Ovary (tissue), 3 donors: ENCODE measurements around the gene UBE3C.

Experiments used
- EP300 ChIP-seq: sonication (generic); formaldehyde crosslinking; IDR thresholded peaks from one replicate; pipeline ENCODE4 v1.6.1; 2017; ENCODE audit warnings: antibody characterized with exemption
- POLR2A ChIP-seq: fragments of 450-650 bp; IDR thresholded peaks from one replicate; pipeline ENCODE4 v1.6.1; 2017; ENCODE audit warnings: antibody characterized with exemption, mild to moderate bottlenecking, moderate library complexity
- TF ChIP-seq, protein P1 (sequence below), 3 donors: fragments of 450-650 bp in 2 of 3; fragments of 200-600 bp in 1 of 3; IDR thresholded peaks; one replicate each; pipeline versions ENCODE4 v1.5.1 to v1.8.0; 2016 to 2022; ENCODE audit warnings: antibody characterized with exemption in 3 of 3, mild to moderate bottlenecking in 1 of 3
- donor health status: DM: no; HTN: no; CAD: no.

DNA sequence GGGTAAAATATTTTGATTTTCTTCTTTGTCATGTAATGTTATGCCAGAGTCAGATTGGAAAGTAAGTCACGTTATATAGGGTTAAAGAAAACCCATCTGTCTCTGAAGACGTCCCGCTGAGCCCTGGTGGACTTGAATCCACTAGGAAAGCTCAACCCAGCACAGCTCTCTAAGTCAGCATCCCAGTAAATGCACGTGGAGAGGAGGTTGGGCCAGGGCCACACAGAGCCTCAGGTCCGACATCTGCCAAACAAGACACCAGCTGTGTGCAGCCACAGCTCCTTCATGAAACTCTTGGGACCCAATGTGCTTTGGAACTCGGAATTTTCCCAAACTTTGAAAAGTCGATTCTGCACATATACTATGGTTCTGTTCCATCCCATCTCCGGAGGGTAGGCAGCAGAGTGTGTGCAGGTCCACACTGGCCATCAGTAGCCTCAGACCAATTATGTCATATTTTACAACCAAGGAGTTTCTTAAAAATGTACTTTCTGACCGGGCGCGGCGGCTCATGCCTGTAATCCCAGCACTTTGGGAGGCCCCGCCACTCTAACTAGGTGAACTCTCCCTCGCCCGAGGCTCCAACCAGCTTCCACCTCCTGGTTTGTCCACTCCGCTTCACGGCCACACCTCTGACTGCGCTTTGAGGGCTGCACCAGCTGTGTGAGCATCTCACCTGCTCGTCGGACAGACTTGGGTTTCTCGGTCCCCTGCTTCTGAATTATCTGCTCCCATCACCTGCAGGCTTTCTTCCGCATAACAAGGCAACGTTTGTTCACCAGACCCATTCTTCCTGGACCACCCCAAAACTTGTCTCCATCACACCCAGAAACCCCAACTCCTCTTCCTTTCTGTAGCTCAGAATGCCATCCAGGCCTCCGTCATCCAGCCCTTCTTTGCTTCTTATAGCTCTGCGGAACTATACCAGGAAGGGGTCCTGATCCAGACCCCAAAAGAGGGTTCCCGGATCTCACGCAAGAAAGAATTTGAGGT, 168.4 kb downstream of the UBE3C start:
- TF ChIP-seq, protein P1, sequence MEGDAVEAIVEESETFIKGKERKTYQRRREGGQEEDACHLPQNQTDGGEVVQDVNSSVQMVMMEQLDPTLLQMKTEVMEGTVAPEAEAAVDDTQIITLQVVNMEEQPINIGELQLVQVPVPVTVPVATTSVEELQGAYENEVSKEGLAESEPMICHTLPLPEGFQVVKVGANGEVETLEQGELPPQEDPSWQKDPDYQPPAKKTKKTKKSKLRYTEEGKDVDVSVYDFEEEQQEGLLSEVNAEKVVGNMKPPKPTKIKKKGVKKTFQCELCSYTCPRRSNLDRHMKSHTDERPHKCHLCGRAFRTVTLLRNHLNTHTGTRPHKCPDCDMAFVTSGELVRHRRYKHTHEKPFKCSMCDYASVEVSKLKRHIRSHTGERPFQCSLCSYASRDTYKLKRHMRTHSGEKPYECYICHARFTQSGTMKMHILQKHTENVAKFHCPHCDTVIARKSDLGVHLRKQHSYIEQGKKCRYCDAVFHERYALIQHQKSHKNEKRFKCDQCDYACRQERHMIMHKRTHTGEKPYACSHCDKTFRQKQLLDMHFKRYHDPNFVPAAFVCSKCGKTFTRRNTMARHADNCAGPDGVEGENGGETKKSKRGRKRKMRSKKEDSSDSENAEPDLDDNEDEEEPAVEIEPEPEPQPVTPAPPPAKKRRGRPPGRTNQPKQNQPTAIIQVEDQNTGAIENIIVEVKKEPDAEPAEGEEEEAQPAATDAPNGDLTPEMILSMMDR (IDR thresholded peaks at IDR 0.05), result no peak
- TF ChIP-seq POLR2A (no peak), EP300 (no peak)
